HFF-Myc (cell line): ENCODE measurements around the gene CCT4.

Source experiments
- DNase-seq: peaks from one replicate; pipeline ENCODE4 v3.0.0-alpha.2; 2011; ENCODE audit warnings: low read depth; ENCODE audit errors: extremely low read depth
- H3K4me3 ChIP-seq: replicated peaks from 2 replicates; pipeline ENCODE4 v1.5.1; 2011; ENCODE audit warnings: low read depth, mild to moderate bottlenecking, control low read depth, low read length
- TF ChIP-seq, protein P1 (sequence below): IDR thresholded peaks from 2 replicates; pipeline ENCODE4 v1.5.1; 2012; ENCODE audit warnings: mild to moderate bottlenecking, low read depth, low read length, control low read depth; ENCODE audit errors: missing control alignments

Gene CCT4

DNA sequence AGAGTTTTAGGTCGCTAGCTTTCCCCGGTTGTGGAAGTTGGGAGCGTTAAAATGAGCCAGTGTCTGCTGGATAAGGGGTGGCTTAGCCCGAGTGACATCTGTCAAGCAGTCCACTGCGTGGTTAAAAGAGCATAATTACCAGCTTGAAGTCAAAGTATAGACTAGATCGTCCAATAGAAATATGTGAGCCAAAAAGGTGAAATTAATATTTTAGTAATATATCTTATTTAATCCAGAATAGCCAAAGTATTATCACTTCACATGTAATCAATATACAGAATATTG is 17.7 kb upstream of the CCT4 start:
- H3K4me3 ChIP-seq: peak overlapping the region; percentile 90
- TF ChIP-seq, protein P1, sequence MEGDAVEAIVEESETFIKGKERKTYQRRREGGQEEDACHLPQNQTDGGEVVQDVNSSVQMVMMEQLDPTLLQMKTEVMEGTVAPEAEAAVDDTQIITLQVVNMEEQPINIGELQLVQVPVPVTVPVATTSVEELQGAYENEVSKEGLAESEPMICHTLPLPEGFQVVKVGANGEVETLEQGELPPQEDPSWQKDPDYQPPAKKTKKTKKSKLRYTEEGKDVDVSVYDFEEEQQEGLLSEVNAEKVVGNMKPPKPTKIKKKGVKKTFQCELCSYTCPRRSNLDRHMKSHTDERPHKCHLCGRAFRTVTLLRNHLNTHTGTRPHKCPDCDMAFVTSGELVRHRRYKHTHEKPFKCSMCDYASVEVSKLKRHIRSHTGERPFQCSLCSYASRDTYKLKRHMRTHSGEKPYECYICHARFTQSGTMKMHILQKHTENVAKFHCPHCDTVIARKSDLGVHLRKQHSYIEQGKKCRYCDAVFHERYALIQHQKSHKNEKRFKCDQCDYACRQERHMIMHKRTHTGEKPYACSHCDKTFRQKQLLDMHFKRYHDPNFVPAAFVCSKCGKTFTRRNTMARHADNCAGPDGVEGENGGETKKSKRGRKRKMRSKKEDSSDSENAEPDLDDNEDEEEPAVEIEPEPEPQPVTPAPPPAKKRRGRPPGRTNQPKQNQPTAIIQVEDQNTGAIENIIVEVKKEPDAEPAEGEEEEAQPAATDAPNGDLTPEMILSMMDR: no peak
- DNase-seq: no peak

- no peak for DNase-seq
- TF ChIP-seq, protein P1: no peak
- peak within 1 kb of the TSS; percentile 90 for H3K4me3 ChIP-seq
These were observed 17.1 kb upstream of the CCT4 start, which contains the start of gene COMMD1 for GRCh38 chr2:61905372-61906185. Gene COMMD1, plus strand, starts transcription at chr2:61905674. Its CDS starts 5 bp downstream, at chr2:61905679.

DNA sequence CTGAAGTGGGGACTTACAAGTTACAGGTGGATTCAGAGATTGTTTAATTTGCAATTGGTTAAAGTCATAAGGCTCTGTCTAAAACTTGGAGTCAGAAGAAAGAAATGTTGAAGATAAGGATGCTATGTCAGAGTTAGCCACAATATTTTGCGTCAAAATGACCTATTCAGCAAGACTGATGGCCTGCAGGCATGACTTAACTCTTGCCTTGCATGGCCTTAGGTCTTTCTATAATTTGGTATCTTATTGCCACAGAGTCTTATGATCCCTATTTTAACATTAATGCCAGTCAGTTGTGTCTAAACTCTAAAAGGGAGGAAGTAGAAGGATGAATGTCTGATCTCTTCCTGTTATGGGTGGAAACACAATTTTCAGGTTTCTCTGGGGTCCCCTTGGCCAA is 11.8 kb upstream of the CCT4 start:
- no peak overlapping the region for H3K4me3 ChIP-seq
- no peak for DNase-seq
- TF ChIP-seq, protein P1: no peak

- TF ChIP-seq, protein P1: peak; percentile 43
- no peak overlapping the region for H3K4me3 ChIP-seq
- DNase-seq: no peak
These were observed 10.4 kb upstream of the CCT4 start for GRCh38 chr2:61898810-61899209.

DNA sequence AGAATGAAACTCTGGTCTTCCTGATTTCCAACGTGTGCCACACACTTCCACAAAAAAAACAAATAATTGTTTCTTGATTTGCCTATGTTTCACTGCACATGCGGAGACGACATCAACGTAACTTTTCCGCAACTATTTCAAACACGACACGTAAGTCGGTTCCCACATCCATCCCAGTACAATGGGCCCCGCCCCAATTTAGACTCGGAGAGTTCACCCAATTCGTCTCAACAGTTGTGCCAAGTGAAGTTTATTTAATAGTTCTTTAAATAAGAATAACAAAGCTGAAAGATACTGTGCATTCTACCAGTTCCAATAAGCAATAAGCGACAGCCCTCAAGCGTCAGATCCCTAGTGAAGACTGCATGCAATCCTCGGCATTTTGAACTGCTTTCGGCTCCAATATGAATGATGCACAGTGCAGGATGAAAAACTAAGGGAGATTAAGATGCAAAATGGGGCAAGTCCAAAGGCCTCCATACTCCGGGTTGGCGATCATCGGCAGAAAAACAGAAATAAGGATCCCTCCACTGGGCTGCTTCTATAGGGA is 664 bp downstream of the CCT4 start:
- DNase-seq: no peak
- H3K4me3 ChIP-seq: peak overlapping the region; percentile 89
- TF ChIP-seq, protein P1: no peak

GRCh38 chr2:61885896-61886603 is 2.4 kb downstream of the CCT4 start:
- DNase-seq: no peak
- peak overlapping the region; percentile 89 for H3K4me3 ChIP-seq
- TF ChIP-seq, protein P1: no peak
